ENCODE data around the gene PYGO1.

The PYGO1 gene

DNA sequence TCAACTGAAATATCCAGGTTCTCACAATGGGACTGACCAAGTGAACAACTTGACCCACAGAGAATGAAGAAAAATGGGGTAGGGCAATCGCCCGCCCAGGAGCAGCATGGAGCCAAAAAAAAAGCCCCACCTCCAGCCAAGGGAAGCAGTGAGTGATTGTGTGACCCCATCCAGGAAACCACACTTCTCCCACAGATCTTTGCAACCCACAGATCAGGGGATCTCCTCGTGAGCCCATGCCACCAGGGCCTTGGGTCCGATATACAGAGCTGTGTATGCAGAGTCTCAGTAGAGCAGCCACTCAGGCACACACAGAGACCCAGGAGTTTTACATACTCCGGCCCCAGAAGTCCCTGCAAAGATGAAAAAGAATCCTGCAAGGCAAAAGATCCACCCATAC lies 35.7 kb downstream of the PYGO1 start:
- no peaks in the 10 kb centered on the region for H3K9me3 ChIP-seq
- TF ChIP-seq, protein P1, sequence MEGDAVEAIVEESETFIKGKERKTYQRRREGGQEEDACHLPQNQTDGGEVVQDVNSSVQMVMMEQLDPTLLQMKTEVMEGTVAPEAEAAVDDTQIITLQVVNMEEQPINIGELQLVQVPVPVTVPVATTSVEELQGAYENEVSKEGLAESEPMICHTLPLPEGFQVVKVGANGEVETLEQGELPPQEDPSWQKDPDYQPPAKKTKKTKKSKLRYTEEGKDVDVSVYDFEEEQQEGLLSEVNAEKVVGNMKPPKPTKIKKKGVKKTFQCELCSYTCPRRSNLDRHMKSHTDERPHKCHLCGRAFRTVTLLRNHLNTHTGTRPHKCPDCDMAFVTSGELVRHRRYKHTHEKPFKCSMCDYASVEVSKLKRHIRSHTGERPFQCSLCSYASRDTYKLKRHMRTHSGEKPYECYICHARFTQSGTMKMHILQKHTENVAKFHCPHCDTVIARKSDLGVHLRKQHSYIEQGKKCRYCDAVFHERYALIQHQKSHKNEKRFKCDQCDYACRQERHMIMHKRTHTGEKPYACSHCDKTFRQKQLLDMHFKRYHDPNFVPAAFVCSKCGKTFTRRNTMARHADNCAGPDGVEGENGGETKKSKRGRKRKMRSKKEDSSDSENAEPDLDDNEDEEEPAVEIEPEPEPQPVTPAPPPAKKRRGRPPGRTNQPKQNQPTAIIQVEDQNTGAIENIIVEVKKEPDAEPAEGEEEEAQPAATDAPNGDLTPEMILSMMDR (IDR thresholded peaks at IDR 0.05): no peak
- H3K4me3 ChIP-seq (ENCODE audit: low read depth in 1 of 2, low read length in 1 of 2): no peak overlapping the region
- H3K27me3 ChIP-seq: peaks cover 16% of the 10 kb centered on the region
- H3K27ac ChIP-seq: no peak overlapping the region
- H3K4me1 ChIP-seq (ENCODE audit: control insufficient read depth in 1 of 2, insufficient read depth in 1 of 2, low read depth in 1 of 2, low read length in 1 of 2): no peaks in the 10 kb centered on the region
- H3K36me3 ChIP-seq: no peaks in the 10 kb centered on the region

DNA sequence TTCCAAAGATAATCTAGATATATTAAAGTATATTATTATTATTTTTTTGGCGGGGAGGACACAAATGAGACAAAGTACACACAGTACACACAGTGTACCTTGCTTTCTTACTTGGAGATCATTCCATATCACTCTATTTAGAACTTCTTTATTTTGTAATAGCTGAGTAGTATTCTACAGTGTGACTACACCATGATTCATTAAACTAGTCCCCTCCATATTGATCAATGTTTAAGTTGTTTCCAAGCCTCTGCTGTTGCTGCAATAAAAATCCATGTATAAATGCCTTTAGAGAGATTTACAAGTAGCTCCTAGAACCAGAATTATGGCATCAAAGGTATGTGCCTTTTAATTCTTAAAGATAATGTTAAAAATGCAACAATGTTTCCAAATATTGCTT lies 38.8 kb downstream of the PYGO1 start:
- no peak overlapping the region for H3K4me3 ChIP-seq (ENCODE audit: low read depth in 1 of 2, low read length in 1 of 2)
- H3K27ac ChIP-seq: no peak overlapping the region
- no peaks in the 10 kb centered on the region for H3K4me1 ChIP-seq (ENCODE audit: control insufficient read depth in 1 of 2, insufficient read depth in 1 of 2, low read depth in 1 of 2, low read length in 1 of 2)
- no peaks in the 10 kb centered on the region for H3K9me3 ChIP-seq
- peaks cover 44% of the 10 kb centered on the region for H3K27me3 ChIP-seq
- no peaks in the 10 kb centered on the region for H3K36me3 ChIP-seq
- TF ChIP-seq, protein P1 (IDR thresholded peaks at IDR 0.05): no peak

DNA sequence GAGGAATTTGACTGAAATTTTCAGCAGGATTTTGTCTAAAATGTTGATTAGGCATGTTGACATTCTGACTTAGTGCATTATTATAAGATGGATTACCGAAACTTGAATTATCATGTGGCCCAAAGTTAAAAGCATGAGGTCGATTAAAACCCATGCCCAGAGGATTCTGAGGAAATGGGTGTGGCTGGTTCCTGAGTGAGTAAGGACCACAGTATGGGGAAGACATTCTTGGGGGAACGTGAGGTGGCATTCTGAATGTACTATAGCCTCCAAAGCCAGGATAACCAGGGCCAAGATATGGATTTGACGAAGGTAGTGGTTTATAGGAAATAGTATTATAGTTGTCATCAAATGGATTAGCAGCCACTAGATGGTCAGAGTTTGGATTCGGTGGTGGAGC lies 41.4 kb downstream of the PYGO1 start:
- Histone ChIP-seq H3K9me3 (no peaks in the 10 kb centered on the region), H3K36me3 (no peaks in the 10 kb centered on the region), H3K27ac (no peak overlapping the region), H3K27me3 (peaks cover 64% of the 10 kb centered on the region), H3K4me3 (ENCODE audit: low read depth in 1 of 2, low read length in 1 of 2) (no peak overlapping the region), H3K4me1 (ENCODE audit: control insufficient read depth in 1 of 2, insufficient read depth in 1 of 2, low read depth in 1 of 2, low read length in 1 of 2) (no peaks in the 10 kb centered on the region)
- TF ChIP-seq, protein P1 (IDR thresholded peaks at IDR 0.05): no peak

DNA sequence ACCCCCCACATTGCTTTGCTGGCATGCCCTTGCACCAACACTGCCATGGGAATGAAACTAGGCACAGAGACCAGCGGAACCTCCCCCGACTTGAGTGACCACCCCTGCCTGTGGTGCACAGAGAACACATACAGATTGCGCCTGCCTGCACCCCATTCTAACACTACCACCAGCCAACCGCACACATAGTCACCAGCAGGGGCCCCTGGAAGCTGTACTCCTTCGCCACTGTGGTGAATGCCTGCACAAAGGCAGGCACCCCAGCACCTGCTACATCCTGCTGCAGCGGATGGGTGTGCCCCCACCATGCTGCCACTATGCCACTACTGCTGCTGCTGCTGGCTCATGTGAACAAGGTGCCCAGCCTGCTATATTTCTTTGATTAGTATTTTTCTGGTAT lies 52.7 kb downstream of the PYGO1 start:
- no peak overlapping the region for H3K4me3 ChIP-seq (ENCODE audit: low read depth in 1 of 2, low read length in 1 of 2)
- TF ChIP-seq, protein P1 (IDR thresholded peaks at IDR 0.05): no peak
- H3K4me1 ChIP-seq (ENCODE audit: control insufficient read depth in 1 of 2, insufficient read depth in 1 of 2, low read depth in 1 of 2, low read length in 1 of 2): no peaks in the 10 kb centered on the region
- no peak overlapping the region for H3K27ac ChIP-seq
- H3K9me3 ChIP-seq: no peaks in the 10 kb centered on the region
- peaks cover 16% of the 10 kb centered on the region for H3K27me3 ChIP-seq
- H3K36me3 ChIP-seq: no peaks in the 10 kb centered on the region

DNA sequence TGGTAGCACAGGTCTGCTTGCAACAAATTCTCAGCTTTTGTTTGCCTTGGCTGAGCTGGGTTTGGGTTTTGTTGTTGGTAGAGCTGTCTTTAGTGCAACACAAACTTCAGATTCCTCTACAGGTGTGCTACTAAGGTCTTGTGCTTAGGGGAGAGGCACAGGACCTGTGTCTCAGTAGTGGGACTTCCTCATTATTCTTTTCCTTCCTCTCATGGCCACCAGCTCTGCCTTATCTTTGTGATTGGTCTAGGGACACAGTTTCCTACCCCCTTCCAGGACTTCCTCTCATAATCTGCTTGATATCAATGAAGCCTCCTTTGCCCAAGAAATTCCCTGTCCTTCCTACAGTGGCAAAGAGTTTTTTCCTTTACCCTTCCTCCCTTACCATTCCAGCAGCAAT lies 55.2 kb downstream of the PYGO1 start:
- no peaks in the 10 kb centered on the region for H3K36me3 ChIP-seq
- TF ChIP-seq, protein P1 (IDR thresholded peaks at IDR 0.05): no peak
- no peaks in the 10 kb centered on the region for H3K27me3 ChIP-seq
- no peaks in the 10 kb centered on the region for H3K4me1 ChIP-seq (ENCODE audit: control insufficient read depth in 1 of 2, insufficient read depth in 1 of 2, low read depth in 1 of 2, low read length in 1 of 2)
- no peaks in the 10 kb centered on the region for H3K9me3 ChIP-seq
- no peak overlapping the region for H3K4me3 ChIP-seq (ENCODE audit: low read depth in 1 of 2, low read length in 1 of 2)
- no peak overlapping the region for H3K27ac ChIP-seq

DNA sequence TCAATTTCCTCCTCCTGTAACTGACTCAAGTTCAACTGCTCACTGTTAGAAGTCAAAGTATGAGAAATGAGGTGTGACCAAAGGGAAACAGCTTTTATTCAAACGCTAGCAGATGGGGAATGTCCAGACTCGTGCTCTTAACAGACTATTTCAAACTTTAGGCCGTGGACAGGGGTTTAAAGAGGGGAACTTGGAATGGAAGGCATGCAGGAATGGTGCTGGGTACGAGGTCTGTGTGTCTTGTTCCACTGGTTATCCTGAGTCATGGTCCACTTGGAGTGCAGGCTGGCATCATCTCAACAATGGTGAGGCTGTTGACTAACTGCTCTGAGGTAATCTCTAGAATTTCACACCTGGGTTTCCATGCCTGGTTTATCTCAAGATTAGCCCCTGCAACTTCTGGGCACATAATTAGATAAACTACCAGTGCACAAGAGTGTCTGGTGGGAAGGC lies 57.3 kb downstream of the PYGO1 start:
- H3K36me3 ChIP-seq: no peaks in the 10 kb centered on the region
- no peak overlapping the region for H3K27ac ChIP-seq
- H3K4me3 ChIP-seq (ENCODE audit: low read depth in 1 of 2, low read length in 1 of 2): no peak overlapping the region
- H3K4me1 ChIP-seq (ENCODE audit: control insufficient read depth in 1 of 2, insufficient read depth in 1 of 2, low read depth in 1 of 2, low read length in 1 of 2): no peaks in the 10 kb centered on the region
- H3K27me3 ChIP-seq: no peaks in the 10 kb centered on the region
- no peaks in the 10 kb centered on the region for H3K9me3 ChIP-seq
- TF ChIP-seq, protein P1 (IDR thresholded peaks at IDR 0.05): no peak
